Fibroblast of pulmonary artery (primary cell): ENCODE measurements around the gene EIF1B.

Experiments used
- DNase-seq: peaks from one replicate; pipeline ENCODE4 v3.0.0-alpha.2; 2010; ENCODE audit warnings: low read depth
- H3K4me3 ChIP-seq: replicated peaks from 2 replicates; pipeline ENCODE4 v1.5.1; 2011; ENCODE audit warnings: low read depth, mild to moderate bottlenecking, control low read depth, low read length, moderate library complexity
- CTCF ChIP-seq: IDR thresholded peaks from 2 replicates; pipeline ENCODE4 v1.5.1; 2011; ENCODE audit warnings: mild to moderate bottlenecking, control low read depth, low read length, inconsistent platforms; ENCODE audit errors: missing control alignments

EIF1B gene

GRCh38 chr3:40321818-40322217, 12.3 kb downstream of the EIF1B start:
- TF ChIP-seq CTCF = no peak
- DNase-seq = no peak

GRCh38 chr3:40323946-40324345, 14.4 kb downstream of the EIF1B start:
- no peak for DNase-seq
- H3K4me3 ChIP-seq = no peak overlapping the region
- no peak for TF ChIP-seq CTCF

More at GRCh38 chr3:40321818-40322217, 12.3 kb downstream of the EIF1B start:
- no peak overlapping the region for H3K4me3 ChIP-seq

GRCh38 chr3:40324621-40325020, 15.1 kb downstream of the EIF1B start:
- no peak for TF ChIP-seq CTCF

GRCh38 chr3:40325465-40325864, 16.0 kb downstream of the EIF1B start:
- no peak for TF ChIP-seq CTCF
- no peak overlapping the region for H3K4me3 ChIP-seq

More at GRCh38 chr3:40324621-40325020, 15.1 kb downstream of the EIF1B start:
- DNase-seq = no peak
- H3K4me3 ChIP-seq = no peak overlapping the region

GRCh38 chr3:40328374-40328773, 18.9 kb downstream of the EIF1B start:
- TF ChIP-seq CTCF = no peak

More at GRCh38 chr3:40325465-40325864, 16.0 kb downstream of the EIF1B start:
- DNase-seq = no peak

GRCh38 chr3:40329071-40329470, 19.6 kb downstream of the EIF1B start:
- DNase-seq = no peak
- no peak overlapping the region for H3K4me3 ChIP-seq
- no peak for TF ChIP-seq CTCF

More at GRCh38 chr3:40328374-40328773, 18.9 kb downstream of the EIF1B start:
- no peak for DNase-seq
- H3K4me3 ChIP-seq = no peak overlapping the region

- TF ChIP-seq CTCF = no peak
- H3K4me3 ChIP-seq = no peak overlapping the region
- no peak for DNase-seq
Observed at GRCh38 chr3:40332684-40333083, 23.2 kb downstream of the EIF1B start.
